LHCN-M2 (cell line): ENCODE results near the gene DOLK. TPM values are rescaled to one million over a fixed set of nuclear protein-coding genes. Genes with fewer than 3 reads are reported as not detected.
A peak's percentile ranks its signal among the peaks of the same experiment; 100 is the strongest.

Source experiments
- DNase-seq: peaks from one replicate; pipeline ENCODE4 v3.0.0-alpha.2; 2012; ENCODE audit warnings: low read depth
- total RNA-seq: library from RNA; depleted of rRNA; stranded (reverse); fragments of >200 nt; gene quantifications from 2 replicates; pipeline ENCODE4 v1.2.3, GENCODE V29; 2014

The DOLK gene
- total RNA-seq, 1 experiment from 2014 or later: 39.0 TPM

DNA sequence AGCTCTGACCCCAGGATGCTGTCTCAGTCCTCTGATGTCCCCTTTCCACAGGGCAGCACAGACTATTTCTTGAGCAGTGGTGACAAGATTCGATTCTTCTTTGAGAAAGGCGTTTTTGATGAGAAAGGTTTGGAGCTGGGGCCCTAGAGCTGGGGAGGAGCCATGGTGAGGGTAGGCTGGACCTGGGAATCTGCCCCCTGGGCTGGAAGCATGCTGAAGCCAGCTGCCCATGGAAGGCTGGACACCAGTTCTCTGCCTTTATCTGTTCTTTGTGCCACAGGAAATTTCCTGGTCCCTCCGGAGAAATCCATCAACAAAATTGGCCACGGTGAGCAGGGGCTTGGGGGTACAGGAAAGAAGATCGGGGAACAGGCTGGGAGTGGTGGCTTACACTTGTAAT lies 13.7 kb downstream of the DOLK start:
- DNase-seq: no peak

DNA sequence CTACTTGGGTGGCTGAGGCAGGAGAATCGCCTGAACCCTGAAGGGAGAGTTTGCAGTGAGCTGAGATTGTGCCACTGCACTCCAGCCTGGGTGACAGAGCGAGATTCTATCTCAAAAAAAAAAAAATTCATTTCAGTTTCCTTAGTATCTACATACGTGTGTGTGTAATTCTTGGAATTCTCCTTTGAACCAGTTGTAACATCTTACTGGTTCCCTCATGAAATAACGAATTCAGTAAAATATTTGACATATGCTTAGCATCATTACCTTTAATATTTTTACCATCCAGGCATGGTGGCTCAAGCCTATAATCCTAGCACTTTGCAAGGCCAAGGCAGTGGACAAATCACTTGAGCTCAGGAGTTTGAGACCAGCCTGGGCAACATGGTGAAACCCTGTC lies 17.8 kb downstream of the DOLK start:
- DNase-seq: no peak

DNA sequence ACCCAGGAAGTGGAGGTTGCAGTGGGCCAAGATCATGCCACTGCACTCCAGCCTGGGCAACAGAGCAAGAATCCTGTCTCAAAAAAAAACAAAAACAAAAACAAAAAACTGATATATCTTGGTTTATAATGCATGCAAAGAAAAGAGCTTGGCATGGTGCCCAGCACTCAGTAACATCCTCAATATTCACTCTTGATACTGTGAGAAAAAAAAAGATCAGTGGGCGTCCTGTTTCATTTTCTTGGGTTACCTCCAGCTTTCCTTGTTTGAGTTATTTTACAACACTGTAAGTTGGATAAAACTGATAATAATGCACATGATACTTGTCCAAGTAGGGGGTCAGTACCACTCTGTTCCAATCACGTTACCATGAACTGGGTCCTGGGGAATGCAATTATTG lies 18.8 kb downstream of the DOLK start:
- DNase-seq: no peak

DNA sequence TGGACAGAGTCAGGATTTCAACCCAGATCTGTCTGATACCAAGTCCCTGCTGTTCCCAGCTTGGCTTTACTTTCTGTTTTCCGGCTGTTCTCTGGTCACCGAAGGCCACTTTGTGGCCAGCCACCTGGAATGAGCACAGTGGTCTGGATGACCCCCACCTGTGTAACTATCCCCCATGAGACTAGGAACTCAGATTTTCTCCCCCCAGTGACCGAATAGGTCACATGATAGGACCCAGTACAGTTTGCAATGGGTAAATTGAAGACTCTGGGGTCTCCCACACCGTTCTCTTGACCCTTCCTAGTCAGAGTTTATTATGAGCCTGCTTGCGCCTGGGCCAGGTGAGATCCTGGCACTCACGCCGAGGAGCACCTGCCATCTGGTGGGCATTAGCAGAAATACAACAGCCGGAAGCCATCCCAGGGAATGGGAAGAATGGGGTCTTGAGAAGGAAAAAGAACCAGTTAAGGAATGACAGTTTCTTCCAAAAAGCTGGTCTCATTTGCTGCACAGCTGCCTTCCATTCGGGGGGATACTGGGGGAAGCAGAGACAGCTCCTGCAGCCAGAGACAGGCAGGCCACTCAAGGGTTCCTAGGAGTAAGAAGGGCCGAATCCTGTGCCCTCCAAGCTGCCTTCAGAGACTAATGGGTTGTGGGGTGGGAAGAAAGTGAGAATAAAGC lies 19.5 kb downstream of the DOLK start:
- no peak for DNase-seq

DNA sequence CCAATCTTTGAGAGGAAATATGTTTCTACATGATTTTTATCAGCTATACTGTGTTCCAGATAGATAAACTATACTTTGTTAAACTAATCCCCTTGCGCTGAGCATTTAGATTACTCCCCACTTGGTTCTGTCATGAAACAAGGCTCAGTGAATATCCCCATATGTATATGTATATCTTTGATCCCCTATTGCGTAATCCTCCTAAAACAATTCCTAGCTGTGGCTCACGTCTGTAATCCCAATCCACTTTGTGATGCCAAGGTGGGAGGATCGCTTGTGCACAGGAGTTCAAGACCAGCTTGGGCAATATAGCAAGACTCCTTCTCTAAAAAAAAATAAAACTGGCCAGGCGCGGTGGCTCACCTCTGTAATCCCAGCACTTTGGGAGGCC lies 23.9 kb downstream of the DOLK start:
- DNase-seq: no peak

DNA sequence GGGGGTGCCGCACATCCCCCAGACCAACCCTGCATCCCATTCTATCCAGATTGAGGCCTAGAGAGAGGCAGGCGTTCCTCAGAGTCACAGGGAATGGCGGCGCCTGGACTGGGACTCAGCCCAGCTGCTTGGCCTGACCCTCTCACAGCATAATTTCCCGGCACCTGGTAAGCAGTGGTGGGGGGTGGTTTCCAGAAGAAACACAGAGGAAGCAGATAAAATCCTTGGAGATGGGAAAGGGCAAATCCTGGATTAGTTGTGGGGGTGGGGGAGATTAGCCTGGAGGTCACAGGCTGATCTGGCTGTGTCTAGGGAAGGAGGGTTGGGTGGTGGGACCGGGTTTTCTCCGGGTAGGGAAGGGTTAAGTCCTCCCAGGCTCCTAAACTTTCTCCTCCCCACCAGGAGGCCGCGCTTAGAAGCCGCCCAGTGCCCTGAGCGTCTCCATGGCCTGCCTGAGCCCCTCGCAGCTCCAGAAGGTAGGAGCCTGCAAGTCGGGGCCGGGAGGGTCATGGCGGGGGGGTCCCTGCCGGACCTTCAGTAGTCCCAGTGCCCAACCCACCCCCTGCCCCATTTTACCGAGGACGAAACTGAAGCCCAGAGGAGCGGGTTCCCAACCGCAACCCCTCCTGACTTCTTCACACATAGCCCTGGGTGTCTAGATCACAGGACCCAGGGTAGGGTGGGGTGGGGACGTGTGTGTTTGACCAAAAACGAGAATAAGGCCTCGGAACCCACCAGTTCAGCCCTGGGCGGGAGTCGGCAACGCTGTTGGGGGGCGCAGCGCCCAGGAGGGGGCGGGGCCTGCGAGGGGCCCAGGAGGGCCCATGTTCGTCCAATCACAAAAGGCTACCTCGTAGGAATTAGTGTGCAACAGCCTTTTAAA lies 25.3 kb downstream of the DOLK start:
- DNase-seq: peak; percentile 61

DNA sequence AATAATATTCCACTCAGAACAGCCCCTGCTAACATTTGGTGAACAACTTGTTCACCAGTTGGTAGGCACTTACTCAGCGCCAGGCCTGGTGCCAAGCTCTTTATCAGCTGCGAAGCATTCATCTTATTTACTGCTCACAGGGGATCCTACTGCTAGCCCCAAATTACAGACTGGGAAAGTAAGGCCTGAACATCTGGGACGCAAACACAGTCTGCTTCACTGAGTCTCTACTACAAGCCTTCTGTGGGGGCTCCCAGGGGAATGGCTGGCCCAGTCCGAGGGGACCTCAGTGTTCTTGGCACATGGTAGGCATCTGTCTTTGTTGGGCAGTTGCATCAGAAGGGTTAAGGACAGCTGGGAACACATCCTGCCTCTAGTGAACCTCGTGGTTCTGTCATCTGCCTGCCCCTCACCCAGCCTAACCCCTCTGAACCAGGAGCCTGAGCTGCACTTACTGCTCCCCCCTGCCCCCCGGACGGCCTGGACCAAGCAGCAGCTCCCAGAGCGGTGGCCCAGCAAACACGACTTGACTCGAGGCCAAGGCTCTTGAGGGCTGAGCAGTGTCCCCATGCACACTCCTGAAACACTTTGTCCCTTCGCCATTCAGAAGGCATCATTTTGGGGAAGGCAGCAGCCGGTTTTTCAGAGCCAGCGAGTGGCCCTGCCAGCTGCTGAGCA lies 26.9 kb downstream of the DOLK start, which contains the start of gene PHYHD1:
PHYHD1 (plus strand) TSS at position 602 of the 678 bp plus-strand sequence. CDS start 1,342 bp downstream, outside the sequence.
- peak; percentile 97 for DNase-seq

DNA sequence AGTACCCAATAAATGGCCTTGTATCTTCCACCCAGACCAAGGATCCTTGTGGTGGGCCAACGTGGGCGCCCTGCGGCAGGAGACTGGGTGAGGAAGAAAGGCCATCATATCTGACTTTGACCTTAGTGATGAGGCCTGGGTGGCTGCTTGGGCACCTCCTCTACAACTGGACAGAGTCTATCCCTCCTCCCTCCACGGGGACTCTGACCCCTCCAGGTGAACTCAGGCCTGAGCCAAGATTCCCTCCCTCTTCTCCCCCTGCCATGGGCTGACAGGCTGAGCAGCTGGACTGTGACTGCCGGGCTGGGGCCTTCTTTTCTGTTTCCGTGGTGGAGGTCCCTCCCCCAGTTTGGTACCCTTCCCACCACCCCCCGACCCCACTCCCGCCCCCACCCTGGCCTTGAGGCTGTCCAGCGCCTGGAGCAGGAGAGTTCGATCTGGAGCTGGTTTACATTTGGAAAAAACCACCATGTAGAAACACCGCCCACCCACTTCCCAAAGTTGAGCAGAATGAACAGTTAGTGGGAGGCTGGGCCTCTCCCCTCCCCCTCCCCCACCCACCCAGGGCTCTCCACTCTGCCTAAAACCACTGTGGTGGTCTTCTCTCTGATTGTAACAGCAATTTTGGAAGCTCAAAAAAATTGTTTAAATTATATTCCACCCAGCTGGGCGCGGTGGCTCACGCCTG lies 27.9 kb downstream of the DOLK start:
- DNase-seq: no peak

DNA sequence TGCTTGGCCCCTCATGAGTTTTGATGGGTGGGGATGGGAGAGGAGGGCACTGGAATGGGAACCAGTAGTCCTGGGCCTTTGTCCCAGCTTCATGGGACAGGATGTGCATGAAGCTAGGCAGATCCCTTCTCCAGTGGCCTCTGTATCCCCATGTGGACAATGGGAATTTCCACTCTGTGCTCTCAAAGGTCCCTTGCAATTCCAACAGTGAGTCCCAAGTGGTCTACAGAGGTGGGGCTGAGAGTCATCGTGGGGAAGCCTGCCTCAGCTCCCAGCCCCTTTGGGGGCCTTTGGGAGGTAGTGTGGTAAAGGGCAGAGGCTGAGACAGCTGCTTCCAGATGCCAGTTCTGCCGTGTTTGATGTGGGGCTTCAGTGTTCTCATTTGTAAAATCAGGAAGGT lies 28.5 kb downstream of the DOLK start:
- no peak for DNase-seq

DNA sequence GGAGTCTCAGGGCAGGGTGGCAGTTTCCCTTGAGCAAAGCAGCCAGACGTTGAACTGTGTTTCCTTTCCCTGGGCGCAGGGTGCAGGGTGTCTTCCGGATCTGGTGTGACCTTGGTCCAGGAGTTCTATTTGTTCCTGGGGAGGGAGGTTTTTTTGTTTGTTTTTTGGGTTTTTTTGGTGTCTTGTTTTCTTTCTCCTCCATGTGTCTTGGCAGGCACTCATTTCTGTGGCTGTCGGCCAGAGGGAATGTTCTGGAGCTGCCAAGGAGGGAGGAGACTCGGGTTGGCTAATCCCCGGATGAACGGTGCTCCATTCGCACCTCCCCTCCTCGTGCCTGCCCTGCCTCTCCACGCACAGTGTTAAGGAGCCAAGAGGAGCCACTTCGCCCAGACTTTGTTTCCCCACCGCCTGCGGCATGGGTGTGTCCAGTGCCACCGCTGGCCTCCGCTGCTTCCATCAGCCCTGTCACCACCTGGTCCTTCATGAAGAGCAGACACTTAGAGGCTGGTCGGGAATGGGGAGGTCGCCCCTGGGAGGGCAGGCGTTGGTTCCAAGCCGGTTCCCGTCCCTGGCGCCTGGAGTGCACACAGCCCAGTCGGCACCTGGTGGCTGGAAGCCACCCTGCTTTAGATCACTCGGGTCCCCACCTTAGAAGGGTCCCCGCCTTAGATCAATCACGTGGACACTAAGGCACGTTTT lies 30.1 kb downstream of the DOLK start:
- DNase-seq: peak; percentile 71

DNA sequence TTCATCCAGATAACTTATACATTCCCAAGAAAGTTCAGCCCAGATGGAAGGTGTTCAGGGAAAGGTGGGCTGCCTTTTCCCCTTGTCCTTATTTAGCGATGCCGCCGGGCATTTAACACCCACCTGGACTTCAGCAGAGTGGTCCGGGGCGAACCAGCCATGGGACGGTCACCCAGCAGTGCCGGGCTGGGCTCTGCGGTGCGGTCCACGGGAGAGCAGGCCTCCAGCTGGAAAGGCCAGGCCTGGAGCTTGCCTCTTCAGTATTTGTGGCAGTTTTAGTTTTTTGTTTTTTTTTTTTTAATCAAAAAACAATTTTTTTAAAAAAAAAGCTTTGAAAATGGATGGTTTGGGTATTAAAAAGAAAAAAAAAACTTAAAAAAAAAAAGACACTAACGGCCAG lies 30.7 kb downstream of the DOLK start:
- DNase-seq: no peak

DNA sequence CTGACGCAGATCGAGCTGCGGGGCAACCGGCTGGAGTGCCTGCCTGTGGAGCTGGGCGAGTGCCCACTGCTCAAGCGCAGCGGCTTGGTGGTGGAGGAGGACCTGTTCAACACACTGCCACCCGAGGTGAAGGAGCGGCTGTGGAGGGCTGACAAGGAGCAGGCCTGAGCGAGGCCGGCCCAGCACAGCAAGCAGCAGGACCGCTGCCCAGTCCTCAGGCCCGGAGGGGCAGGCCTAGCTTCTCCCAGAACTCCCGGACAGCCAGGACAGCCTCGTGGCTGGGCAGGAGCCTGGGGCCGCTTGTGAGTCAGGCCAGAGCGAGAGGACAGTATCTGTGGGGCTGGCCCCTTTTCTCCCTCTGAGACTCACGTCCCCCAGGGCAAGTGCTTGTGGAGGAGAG lies 31.2 kb downstream of the DOLK start:
- no peak for DNase-seq

DNA sequence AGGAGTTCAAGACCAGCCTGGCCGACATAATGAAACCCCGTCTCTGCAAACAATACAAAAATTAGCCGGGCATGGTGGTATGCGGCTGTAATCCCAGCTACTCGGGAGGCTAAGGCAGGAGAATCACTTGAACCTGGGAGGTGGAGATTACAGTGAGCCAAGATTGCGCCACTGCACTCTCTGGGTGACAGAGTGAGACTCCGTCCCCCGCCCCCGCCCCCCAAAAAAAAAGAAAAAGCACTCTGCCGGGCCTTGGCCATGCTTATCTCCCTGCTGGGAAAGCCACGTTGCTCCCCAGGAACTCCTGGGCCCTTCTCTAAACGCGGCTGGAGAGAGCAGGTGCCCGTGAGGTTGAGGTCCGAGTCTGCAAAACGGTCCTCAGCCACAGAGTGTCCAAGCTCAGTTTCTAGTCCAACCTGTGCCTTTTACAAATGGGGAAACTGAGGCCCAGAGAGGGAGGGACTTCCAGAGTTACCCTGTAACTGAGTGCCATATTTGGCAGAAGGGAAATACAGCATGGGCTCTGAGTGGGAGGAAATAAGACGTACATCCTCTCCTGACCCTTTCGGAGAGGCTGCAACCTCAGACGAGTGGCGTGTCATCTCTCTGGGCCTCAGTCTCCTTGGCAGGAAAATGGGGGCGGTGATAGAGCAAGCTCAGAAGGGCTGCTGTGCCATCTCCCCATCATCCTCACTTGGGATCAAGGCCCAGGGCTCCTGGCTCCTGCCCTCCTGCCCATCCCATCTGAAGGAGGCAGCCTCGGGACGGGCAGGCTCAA lies 33.2 kb downstream of the DOLK start:
- DNase-seq: no peak

DNA sequence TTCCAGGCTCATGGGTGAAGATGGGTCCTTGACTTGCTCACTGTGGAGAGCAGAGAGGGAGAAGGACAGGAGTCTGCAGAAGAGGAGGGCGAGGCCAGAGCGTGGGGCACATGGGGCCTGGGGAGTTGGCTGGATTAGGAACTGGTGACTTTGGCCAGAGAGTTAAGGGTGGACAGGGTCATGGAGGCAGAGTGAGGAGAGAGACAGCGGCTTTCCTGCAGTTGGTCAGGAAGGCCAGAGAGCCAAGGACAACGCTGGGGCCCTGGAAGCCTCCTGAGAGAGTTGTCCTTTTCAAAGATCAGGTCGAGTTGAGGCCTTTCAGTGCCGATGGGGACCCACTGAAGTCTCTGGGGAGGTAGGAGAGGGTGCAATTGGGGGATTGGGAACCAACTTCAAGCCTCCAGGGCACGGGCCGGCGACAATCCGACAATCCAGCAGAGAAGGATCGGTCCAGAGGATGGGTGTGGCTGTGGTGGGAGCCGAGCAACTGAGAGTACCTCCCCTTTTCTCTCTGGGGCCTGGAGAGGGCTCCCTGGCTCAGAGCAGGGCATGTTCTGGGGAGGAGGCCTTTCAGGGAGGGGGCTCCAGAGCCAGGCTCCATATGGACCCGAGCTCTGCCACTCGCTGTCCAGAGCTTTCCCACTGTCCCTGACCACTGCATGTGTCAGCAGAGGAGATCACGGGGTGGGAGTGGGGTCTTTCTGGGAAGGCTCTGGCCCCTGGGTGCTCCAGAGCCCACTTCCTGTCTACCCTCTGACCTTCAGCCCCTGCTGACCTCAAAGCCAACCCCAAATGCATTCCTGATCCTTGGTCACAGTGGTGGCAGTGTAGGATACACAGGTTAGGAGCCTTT lies 34.1 kb downstream of the DOLK start:
- DNase-seq: no peak

DNA sequence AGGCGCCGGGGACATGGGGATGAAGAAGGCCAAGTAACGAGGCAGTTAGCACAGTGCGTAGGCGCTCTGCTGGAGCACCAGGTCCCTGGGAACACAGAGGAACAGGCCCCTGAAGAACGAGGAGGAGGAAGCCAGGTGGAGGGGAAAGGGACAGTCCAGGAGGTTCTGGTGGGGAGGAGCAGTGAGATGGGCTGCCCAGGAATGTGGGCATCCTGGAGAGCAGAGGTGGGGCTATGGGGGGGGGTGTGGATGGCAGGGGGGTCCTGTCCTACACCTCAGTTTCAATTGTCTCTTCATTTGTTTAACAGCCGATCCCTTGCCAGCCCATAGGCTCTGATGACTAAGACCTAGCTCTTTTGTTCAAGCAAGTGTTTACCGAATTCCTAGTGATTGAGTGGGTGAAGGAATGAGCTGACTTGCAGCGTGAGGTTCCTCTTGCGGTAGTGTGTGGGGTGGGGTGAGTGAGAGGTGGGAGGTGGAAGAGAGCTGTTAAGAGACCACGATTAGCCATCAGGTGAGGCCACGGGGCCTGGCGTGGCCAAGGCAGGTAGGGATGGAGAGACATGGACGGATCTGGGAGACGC lies 35.0 kb downstream of the DOLK start:
- DNase-seq: peak; percentile 80

DNA sequence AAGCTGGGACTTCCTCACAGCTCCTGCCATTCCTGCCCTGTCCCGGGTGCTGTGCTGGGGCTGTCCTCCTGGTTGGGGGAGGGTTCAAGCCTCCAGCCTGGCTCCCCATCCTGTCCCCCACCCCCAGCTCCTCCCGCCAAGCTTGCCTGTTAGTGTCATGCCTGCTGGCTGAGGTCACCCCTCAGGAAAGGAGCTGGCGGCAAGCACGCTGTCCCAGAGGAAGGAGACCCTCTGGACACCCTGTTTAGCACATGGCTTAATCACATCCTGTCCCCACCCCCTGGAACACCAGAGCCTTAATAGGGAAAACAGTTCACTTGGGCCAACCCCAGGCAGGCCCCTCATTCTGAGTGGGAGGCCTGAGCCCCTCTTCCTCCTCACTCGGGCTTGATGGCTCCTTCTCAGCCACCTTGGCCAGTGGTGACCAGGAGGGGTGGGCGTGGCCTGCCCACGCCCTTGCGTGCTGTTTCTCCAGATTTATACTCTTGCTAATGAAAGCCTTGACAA lies 35.8 kb downstream of the DOLK start:
- peak; percentile 69 for DNase-seq

DNA sequence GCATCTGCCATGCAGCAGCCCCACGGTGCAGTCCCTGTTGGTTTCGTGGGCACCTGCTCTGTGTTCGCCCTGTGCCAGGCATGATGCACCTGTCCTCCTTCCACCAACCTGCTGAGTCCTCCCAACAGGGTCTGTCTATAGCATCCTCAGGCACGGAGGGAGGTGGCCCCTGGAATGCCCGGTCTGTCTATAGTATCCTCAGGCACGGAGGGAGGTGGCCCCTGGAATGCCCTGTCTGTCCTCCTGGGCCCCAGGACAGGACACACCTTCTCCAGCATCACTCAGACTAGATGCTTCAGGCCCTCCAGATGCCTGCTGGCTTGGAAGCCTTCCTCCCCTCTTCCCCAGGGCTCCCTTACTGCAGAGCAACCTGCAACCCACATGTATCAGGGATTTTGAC lies 36.5 kb downstream of the DOLK start:
- DNase-seq: no peak

DNA sequence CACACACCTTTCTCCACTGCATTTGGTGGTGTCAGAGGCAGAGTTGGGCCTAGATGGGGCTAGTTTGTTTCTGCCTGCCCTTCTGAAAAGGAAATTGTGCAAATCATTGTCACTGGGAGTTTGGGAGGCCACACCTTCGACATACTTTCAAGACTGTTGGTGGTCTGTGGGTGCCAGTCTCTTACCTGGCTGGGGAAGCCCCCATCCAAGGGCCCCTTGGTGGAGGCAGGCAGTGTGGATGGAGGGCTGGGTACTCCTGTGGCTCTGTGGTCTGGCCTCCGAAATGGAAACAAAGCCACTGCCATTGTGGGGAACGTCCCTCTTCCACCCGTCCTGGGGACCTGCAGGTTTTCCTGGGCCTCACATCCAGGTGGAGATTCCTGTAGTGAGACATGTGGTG lies 37.5 kb downstream of the DOLK start:
- no peak for DNase-seq

DNA sequence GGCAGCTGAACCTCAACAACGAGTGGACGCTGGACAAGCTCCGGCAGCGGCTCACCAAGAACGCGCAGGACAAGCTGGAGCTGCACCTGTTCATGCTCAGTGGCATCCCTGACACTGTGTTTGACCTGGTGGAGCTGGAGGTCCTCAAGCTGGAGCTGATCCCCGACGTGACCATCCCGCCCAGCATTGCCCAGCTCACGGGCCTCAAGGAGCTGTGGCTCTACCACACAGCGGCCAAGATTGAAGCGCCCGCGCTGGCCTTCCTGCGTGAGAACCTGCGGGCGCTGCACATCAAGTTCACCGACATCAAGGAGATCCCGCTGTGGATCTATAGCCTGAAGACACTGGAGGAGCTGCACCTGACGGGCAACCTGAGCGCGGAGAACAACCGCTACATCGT lies 39.0 kb downstream of the DOLK start:
- no peak for DNase-seq
